Measurements from ENCODE around the gene MUC12. TPM values are rescaled to one million over a fixed set of nuclear protein-coding genes. Genes with fewer than 3 reads are reported as not detected.

The MUC12 gene
- total RNA-seq, 1 experiment from 2014 or later = 11.5 TPM

DNA sequence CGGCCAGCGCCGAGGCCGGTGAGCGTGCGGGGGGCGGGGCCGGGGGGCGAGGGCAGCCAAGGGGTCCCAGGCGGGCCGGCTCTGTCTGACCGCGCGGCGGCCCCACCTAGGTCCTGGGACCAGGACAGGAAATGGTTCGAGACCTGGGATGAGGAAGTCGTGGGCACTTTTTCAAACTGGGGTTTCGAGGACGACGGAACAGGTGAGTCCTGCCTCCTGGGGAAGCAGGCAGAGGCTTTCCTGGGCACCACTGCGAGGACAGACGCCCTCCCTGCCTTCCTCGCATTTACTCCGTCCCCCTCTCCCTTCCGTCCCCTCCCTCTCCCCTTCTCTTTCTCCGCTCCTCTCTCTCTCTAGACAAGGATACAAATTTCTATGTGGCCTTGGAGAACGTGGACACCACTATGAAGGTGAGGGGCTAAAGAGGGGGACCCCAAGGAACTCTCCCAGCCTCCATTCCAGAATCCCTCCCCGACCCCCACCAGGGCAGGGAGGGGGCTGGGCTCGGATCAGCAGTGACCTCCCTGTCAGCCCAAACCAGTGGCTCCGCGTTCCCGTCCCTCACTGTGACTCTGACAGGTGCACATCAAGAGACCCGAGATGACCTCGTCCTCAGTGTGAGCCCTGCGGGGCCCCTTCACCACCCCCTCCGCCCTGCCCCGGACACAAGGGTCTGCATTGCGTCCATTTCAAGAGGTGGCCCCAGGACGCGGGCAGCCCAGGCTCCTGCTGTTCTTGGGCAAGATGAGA lies 2.6 kb upstream of the MUC12 start:
- Mint-ChIP-seq H3K4me3 (peak overlapping the region; percentile 81 to 82), H3K27me3 (ENCODE audit: low read depth) (peaks cover 56% of the 10 kb centered on the region), H3K4me1 (peaks cover 35 to 39% of the 10 kb centered on the region in 2 experiments), H3K27ac (peak overlapping the region in 1 of 3 experiments; percentile 24; a peak in 1 of 7 replicates), H3K9me3 (no peaks in the 10 kb centered on the region; a peak in 1 of 5 replicates), H3K36me3 (ENCODE audit: insufficient read depth in 1 of 3, low read depth in 3 of 3) (peaks cover 0 to 8% (median 0%) of the 10 kb centered on the region in 3 experiments; a peak in 2 of 7 replicates)
- TF ChIP-seq, protein P1, sequence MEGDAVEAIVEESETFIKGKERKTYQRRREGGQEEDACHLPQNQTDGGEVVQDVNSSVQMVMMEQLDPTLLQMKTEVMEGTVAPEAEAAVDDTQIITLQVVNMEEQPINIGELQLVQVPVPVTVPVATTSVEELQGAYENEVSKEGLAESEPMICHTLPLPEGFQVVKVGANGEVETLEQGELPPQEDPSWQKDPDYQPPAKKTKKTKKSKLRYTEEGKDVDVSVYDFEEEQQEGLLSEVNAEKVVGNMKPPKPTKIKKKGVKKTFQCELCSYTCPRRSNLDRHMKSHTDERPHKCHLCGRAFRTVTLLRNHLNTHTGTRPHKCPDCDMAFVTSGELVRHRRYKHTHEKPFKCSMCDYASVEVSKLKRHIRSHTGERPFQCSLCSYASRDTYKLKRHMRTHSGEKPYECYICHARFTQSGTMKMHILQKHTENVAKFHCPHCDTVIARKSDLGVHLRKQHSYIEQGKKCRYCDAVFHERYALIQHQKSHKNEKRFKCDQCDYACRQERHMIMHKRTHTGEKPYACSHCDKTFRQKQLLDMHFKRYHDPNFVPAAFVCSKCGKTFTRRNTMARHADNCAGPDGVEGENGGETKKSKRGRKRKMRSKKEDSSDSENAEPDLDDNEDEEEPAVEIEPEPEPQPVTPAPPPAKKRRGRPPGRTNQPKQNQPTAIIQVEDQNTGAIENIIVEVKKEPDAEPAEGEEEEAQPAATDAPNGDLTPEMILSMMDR (conservative IDR thresholded peaks at IDR 0.05) = no peak
- Histone ChIP-seq H3K18ac (ENCODE audit: insufficient read length, low read depth, low read length) (no peak overlapping the region), H3K9ac (ENCODE audit: extremely low read depth, insufficient read length, low read length) (no peak overlapping the region), H4K8ac (replicated peaks; ENCODE audit: insufficient read length, low read depth, low read length) (no peak overlapping the region), H3K79me2 (ENCODE audit: insufficient read depth, low read length) (no peaks in the 10 kb centered on the region), H3K23ac (ENCODE audit: insufficient read length, low read depth, low read length) (no peak overlapping the region), H3K4me2 (ENCODE audit: insufficient read depth, insufficient read length, low read length) (peak overlapping the region; percentile 46), H4K5ac (ENCODE audit: insufficient read length, low read depth, low read length) (no peak overlapping the region), H3K14ac (ENCODE audit: insufficient read depth, low read length) (no peak overlapping the region), H3K4me1 (ENCODE audit: insufficient read depth, low read length) (peaks cover 5% of the 10 kb centered on the region; the same call in 1 of the 2 replicates), H3K4ac (ENCODE audit: low read depth, low read length) (no peak overlapping the region), H3K9me3 (ENCODE audit: control insufficient read depth, low read depth, low read length) (no peaks in the 10 kb centered on the region), H3K23me2 (ENCODE audit: insufficient read length, low read depth, low read length, poor library complexity, severe bottlenecking) (peaks cover 12% of the 10 kb centered on the region), H3K27me3 (ENCODE audit: insufficient read depth, low read length) (peaks cover 6% of the 10 kb centered on the region; the same call in 1 of the 2 replicates), H4K20me1 (ENCODE audit: control insufficient read depth, insufficient read depth, insufficient read length) (no peaks in the 10 kb centered on the region), H4K91ac (ENCODE audit: insufficient read length, low read depth, low read length) (no peak overlapping the region), H2BK12ac (ENCODE audit: insufficient read length, low read depth, low read length) (no peak overlapping the region), H2BK120ac (ENCODE audit: low read depth, low read length, poor library complexity, severe bottlenecking) (no peak overlapping the region), H2BK5ac (ENCODE audit: insufficient read length, low read length) (no peak overlapping the region), H2AK5ac (ENCODE audit: insufficient read length, low read length) (no peak overlapping the region), H2AFZ (ENCODE audit: low read length) (no peak overlapping the region), H2BK15ac (ENCODE audit: low read depth, low read length) (no peak overlapping the region), H2BK20ac (ENCODE audit: low read depth, low read length, poor library complexity, severe bottlenecking) (no peak overlapping the region), H3K27ac (ENCODE audit: insufficient read length, low read depth, low read length) (no peak overlapping the region), H3T11ph (ENCODE audit: low read length) (no peak overlapping the region), H3K56ac (ENCODE audit: insufficient read length, low read depth, low read length) (no peak overlapping the region), H3K79me1 (ENCODE audit: insufficient read depth, low read depth, low read length, poor library complexity, severe bottlenecking) (no peaks in the 10 kb centered on the region)
- DNase-seq = peak; percentile 50
- no CpG with 5 or more reads among the region's 40 CpGs for WGBS (ENCODE audit: extremely low coverage, insufficient read length, low lambda C conversion rate)

Data from H9 (cell line).